ENCODE measurements around the gene LMNTD2. TPM values are rescaled to one million over a fixed set of nuclear protein-coding genes. Genes with fewer than 3 reads are reported as not detected.

Gene LMNTD2
- total and polyA plus RNA-seq, 2 experiments from 2014 or later = 7.3 to 15.9 TPM

GRCh38 chr11:512761-513595 lies 47.6 kb downstream of the LMNTD2 start:
- 95% methylated on average over 29 of the region's 29 CpGs for WGBS (ENCODE audit: low lambda C conversion rate, missing lambda C conversion rate)
- no peaks in the 10 kb centered on the region for H4K20me1 ChIP-seq (ENCODE audit: insufficient read depth, poor library complexity, severe bottlenecking)
- no peaks in the 10 kb centered on the region for H3K9me2 ChIP-seq (replicated peaks; ENCODE audit: insufficient read depth)
- no peaks in the 10 kb centered on the region for H3K9me3 ChIP-seq (ENCODE audit: low read depth)
- no peaks in the 10 kb centered on the region for H3K27me3 ChIP-seq
- H3K4me2 ChIP-seq = no peak overlapping the region
- H3K36me3 ChIP-seq (replicated peaks; ENCODE audit: insufficient read depth, low read depth) = no peaks in the 10 kb centered on the region
- no peak for TF ChIP-seq EZH2 (IDR thresholded peaks at IDR 0.05; ENCODE audit: borderline replicate concordance)
- no peak for TF ChIP-seq EZH2phosphoT487 (IDR thresholded peaks at IDR 0.05; ENCODE audit: low read depth, severe bottlenecking, unreplicated experiment)
- no peak for TF ChIP-seq CTCF (IDR thresholded peaks at IDR 0.05; ENCODE audit: poor library complexity)
- no peaks in the 10 kb centered on the region for H3K4me1 ChIP-seq (ENCODE audit: insufficient read depth)
- peaks cover 11% of the 10 kb centered on the region for H3K79me2 ChIP-seq
- H3K27ac ChIP-seq = no peak overlapping the region
- H3K4me3 ChIP-seq = no peak overlapping the region
- no peak for DNase-seq (ENCODE audit: low spot score)
- no peak overlapping the region for H2AFZ ChIP-seq

- WGBS (ENCODE audit: low lambda C conversion rate, missing lambda C conversion rate) = 98% methylated on average over 5 of the region's 5 CpGs
- no peaks in the 10 kb centered on the region for H3K27me3 ChIP-seq
- H3K79me2 ChIP-seq = peaks cover 38% of the 10 kb centered on the region
- no peaks in the 10 kb centered on the region for H3K36me3 ChIP-seq (replicated peaks; ENCODE audit: insufficient read depth, low read depth)
- H3K9me2 ChIP-seq (replicated peaks; ENCODE audit: insufficient read depth) = no peaks in the 10 kb centered on the region
- H3K27ac ChIP-seq = no peak overlapping the region
- no peak overlapping the region for H3K4me3 ChIP-seq
- peaks cover 8% of the 10 kb centered on the region for H4K20me1 ChIP-seq (ENCODE audit: insufficient read depth, poor library complexity, severe bottlenecking)
- H3K4me1 ChIP-seq (ENCODE audit: insufficient read depth) = peaks cover 12% of the 10 kb centered on the region
- DNase-seq (ENCODE audit: low spot score) = no peak
- no peaks in the 10 kb centered on the region for H3K9me3 ChIP-seq (ENCODE audit: low read depth)
- TF ChIP-seq CTCF (IDR thresholded peaks at IDR 0.05; ENCODE audit: poor library complexity) (no peak), EZH2 (IDR thresholded peaks at IDR 0.05; ENCODE audit: borderline replicate concordance) (no peak), EZH2phosphoT487 (IDR thresholded peaks at IDR 0.05; ENCODE audit: low read depth, severe bottlenecking, unreplicated experiment) (no peak)
- no peak overlapping the region for H3K4me2 ChIP-seq
- no peak overlapping the region for H2AFZ ChIP-seq
Measured at GRCh38 chr11:508956-509355, 51.6 kb downstream of the LMNTD2 start.

GRCh38 chr11:507727-508515 lies 52.6 kb downstream of the LMNTD2 start:
- Histone ChIP-seq H3K27ac (peak overlapping the region; percentile 94), H3K9me2 (replicated peaks; ENCODE audit: insufficient read depth) (no peaks in the 10 kb centered on the region), H3K4me3 (peak overlapping the region; percentile 52), H3K4me2 (peak overlapping the region; percentile 95), H3K27me3 (no peaks in the 10 kb centered on the region), H4K20me1 (ENCODE audit: insufficient read depth, poor library complexity, severe bottlenecking) (peaks cover 8% of the 10 kb centered on the region), H3K79me2 (peaks cover 48% of the 10 kb centered on the region), H3K4me1 (ENCODE audit: insufficient read depth) (peaks cover 16% of the 10 kb centered on the region), H2AFZ (peak overlapping the region; percentile 73), H3K9me3 (ENCODE audit: low read depth) (no peaks in the 10 kb centered on the region), H3K36me3 (replicated peaks; ENCODE audit: insufficient read depth, low read depth) (no peaks in the 10 kb centered on the region)
- peak; percentile 44 for DNase-seq (ENCODE audit: low spot score)
- TF ChIP-seq CTCF (IDR thresholded peaks at IDR 0.05; ENCODE audit: poor library complexity) (no peak), EZH2 (IDR thresholded peaks at IDR 0.05; ENCODE audit: borderline replicate concordance) (no peak), EZH2phosphoT487 (IDR thresholded peaks at IDR 0.05; ENCODE audit: low read depth, severe bottlenecking, unreplicated experiment) (no peak)
- WGBS (ENCODE audit: low lambda C conversion rate, missing lambda C conversion rate) = 47% methylated on average over 35 of the region's 45 CpGs
